ENCODE measurements around the gene RBM20.
"Not testable (repeated sequence)": the region's sequence is repeated elsewhere in the genome, so short reads cannot be mapped to it uniquely, and the experiment has no call there.

The RBM20 gene

DNA sequence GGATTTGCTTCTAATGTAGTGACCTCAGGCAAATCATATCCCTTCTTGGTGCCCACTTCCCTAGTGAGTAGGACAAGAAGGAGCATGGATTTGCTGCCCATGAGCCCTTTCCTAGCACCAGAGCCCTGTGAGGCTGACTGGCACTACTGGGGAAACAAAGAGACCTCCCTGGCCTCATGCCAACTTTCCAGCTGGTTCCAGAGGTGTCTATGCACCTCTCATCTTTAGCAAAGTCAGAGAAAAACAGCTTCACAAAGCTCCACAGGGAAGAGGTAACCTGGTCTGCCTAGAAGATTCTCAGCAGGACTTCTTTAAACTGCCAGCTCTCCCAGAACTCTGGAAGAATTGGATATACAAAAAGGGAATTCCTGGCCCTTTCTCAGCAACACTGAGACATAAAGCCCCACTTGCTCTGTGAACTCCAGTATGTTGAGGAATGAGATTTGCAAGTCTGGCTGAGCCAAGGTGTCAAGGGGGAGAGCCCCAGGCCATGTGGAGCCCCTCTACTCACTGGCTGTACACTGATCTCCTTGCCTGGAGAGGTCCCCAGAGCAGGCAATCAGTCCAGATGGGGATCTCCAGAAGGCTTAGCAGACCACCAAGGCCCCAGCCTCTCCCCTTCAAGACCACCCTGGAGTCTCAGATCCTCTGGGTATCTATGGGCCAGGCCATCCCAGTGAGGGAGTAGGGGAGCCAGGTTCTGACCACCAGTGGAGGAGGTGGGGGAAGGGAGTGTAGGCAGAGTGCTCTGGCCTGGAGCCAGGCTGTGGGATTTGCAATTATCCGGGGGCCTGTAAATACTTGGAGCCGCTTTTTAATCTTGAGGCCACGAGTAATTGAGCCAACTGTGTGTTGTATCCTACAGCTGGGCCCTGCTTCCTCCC lies 24.4 kb upstream of the RBM20 start:
- TF ChIP-seq, protein P1, sequence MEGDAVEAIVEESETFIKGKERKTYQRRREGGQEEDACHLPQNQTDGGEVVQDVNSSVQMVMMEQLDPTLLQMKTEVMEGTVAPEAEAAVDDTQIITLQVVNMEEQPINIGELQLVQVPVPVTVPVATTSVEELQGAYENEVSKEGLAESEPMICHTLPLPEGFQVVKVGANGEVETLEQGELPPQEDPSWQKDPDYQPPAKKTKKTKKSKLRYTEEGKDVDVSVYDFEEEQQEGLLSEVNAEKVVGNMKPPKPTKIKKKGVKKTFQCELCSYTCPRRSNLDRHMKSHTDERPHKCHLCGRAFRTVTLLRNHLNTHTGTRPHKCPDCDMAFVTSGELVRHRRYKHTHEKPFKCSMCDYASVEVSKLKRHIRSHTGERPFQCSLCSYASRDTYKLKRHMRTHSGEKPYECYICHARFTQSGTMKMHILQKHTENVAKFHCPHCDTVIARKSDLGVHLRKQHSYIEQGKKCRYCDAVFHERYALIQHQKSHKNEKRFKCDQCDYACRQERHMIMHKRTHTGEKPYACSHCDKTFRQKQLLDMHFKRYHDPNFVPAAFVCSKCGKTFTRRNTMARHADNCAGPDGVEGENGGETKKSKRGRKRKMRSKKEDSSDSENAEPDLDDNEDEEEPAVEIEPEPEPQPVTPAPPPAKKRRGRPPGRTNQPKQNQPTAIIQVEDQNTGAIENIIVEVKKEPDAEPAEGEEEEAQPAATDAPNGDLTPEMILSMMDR (IDR thresholded peaks at IDR 0.05; ENCODE audit: low read depth, low read length), result no peak
- H3K27me3 ChIP-seq (ENCODE audit: insufficient read depth, low read depth, severe bottlenecking), result no peaks in the 10 kb centered on the region
- H3K4me3 ChIP-seq (ENCODE audit: low read depth, low read length), result no peak overlapping the region
- peak; percentile 82 for DNase-seq
- no peaks in the 10 kb centered on the region for H3K36me3 ChIP-seq
- H3K27ac ChIP-seq, result 0 out of 2 replicates have a peak overlapping the region, but pooled peaks have one; percentile 5
- H3K9me3 ChIP-seq (ENCODE audit: severe bottlenecking), result peaks cover 3% of the 10 kb centered on the region

DNA sequence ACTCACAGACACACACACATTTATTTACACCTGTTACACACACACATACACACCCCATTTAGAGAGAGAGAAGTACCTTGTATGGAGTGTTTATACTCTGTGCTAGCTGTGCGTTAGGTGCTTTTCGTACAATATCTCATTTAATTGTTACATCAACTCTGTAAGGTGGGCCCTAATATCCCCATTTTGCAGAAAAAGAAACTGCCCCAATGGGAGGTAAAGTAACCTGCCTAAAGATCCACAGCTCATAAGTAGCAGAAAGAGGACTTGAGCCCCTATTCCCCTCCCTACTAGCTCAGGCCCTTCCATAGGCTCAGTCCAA lies 23.8 kb upstream of the RBM20 start:
- no peak overlapping the region for H3K27ac ChIP-seq
- H3K36me3 ChIP-seq, result no peaks in the 10 kb centered on the region
- H3K9me3 ChIP-seq (ENCODE audit: severe bottlenecking), result peaks cover 3% of the 10 kb centered on the region
- DNase-seq, result no peak
- H3K27me3 ChIP-seq (ENCODE audit: insufficient read depth, low read depth, severe bottlenecking), result no peaks in the 10 kb centered on the region
- TF ChIP-seq, protein P1 (IDR thresholded peaks at IDR 0.05; ENCODE audit: low read depth, low read length), result no peak
- H3K4me3 ChIP-seq (ENCODE audit: low read depth, low read length), result no peak overlapping the region

DNA sequence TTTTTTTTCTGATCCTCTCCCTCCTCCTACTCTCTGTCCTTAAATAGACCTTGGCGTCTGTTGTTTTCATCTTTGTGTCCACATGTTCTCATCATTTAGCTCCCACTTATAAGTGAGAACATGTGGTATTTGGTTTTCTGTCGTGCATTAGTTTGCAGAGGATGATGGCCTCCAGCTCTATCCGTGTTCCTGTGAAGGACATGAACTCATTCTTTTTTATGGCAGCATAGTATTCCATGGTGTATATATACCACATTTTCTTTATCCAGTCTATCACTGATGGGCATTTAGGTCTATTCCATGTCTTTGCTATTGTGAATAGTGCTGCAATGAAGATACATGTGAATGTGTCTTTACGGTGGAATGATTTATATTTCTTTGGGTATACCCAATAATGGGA lies 20.8 kb upstream of the RBM20 start:
- H3K27ac ChIP-seq; DNase-seq; H3K36me3 ChIP-seq; H3K4me3 ChIP-seq (ENCODE audit: low read depth, low read length); H3K27me3 ChIP-seq (ENCODE audit: insufficient read depth, low read depth, severe bottlenecking); H3K9me3 ChIP-seq (ENCODE audit: severe bottlenecking): not testable (repeated sequence)

DNA sequence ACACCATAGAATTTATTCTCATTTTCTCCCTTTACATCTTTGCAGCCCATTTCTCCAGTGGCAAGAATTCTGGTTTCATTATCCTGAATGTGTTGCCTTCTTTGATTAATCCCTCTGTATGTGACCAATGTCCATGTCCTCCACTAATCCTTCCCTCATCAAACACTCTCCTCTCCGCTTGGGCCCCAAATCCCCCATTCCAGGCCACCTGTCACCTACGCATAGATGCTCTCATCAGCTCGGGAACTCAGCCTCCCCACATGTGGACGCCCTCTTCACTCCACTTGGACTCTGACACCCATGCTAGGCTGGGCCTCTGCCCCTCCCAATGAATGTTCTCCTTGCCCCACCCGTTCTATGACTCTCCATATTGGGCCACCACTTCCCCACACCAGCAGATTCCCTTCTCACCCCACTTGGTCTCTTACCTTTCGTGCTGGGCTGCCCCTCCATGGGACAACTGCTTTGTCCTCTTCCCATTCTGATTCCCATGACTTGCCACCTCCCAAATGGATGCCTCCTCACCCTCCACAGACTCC lies 18.7 kb upstream of the RBM20 start:
- peaks cover 10% of the 10 kb centered on the region for H3K9me3 ChIP-seq (ENCODE audit: severe bottlenecking)
- peak overlapping the region; percentile 86 for H3K27ac ChIP-seq
- no peaks in the 10 kb centered on the region for H3K27me3 ChIP-seq (ENCODE audit: insufficient read depth, low read depth, severe bottlenecking)
- TF ChIP-seq, protein P1 (IDR thresholded peaks at IDR 0.05; ENCODE audit: low read depth, low read length), result 0 out of 2 replicates have a peak, but pooled peaks have one; percentile 2
- no peak overlapping the region for H3K4me3 ChIP-seq (ENCODE audit: low read depth, low read length)
- DNase-seq, result peak; percentile 94
- no peaks in the 10 kb centered on the region for H3K36me3 ChIP-seq

DNA sequence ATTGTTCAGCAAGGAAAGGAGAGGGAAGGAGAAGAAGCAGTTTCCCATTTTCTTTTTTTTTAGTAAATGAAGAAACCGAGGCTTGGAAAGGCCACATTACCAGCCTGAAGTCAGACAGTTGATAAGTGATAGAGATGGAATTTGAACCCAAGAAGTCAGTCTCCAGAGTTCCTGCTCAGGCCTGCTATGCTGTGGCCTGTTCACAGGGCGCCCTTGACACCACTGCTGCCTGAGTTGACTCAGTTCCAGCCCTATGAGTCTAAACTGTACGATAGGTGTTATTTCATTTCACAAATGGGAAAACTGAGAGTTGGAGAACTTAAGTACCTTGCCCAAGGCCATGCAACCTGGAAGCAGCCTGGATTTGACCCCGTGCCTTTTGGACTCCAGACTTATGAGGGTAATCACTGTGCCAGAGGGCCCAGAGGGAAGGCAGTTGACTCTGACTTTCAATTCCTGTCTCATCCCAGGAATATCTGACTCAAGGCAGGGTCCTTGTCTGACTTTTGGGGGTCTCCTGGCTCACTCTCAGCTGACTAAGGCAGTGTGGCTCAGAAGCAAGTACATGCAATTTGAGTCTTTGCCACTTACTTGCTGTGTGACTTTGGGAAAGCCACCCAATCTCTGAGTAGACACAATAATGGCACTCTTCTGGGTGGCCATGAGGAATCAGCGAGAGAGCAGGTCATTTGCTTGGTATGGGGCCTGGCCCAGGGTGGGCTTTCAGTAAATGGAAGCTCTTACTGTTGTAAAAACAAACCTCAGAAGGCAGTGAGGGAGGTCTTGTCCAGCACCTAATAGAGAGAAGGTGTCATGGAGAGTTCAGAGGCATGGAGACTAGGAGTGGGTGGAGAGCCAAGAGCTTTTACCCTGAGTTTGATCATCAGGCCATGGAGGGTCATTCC lies 17.9 kb upstream of the RBM20 start:
- Histone ChIP-seq H3K27ac (peak overlapping the region; percentile 86), H3K9me3 (ENCODE audit: severe bottlenecking) (peaks cover 10% of the 10 kb centered on the region), H3K27me3 (ENCODE audit: insufficient read depth, low read depth, severe bottlenecking) (no peaks in the 10 kb centered on the region), H3K36me3 (no peaks in the 10 kb centered on the region), H3K4me3 (ENCODE audit: low read depth, low read length) (no peak overlapping the region)
- DNase-seq, result no peak
- TF ChIP-seq, protein P1 (IDR thresholded peaks at IDR 0.05; ENCODE audit: low read depth, low read length), result no peak

DNA sequence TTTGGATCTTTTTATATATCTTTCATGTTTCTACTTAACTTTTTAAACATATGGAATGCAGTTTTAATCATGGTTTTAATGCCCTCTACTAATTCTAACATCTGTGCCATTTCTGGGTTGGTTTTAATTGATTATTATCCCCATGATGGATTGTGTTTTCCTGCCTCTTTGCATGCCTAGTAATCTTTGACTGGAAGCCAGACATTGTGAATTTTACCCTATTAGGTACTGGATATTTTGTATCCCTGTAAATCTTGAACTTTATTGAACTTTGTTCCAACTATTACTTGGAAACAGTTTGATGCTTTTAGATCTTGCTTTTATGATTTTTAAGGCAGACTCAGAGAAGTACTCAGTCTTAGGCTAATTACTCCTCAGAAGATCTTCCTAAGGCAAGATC lies 16.0 kb upstream of the RBM20 start:
- TF ChIP-seq, protein P1 (IDR thresholded peaks at IDR 0.05; ENCODE audit: low read depth, low read length), result no peak
- no peaks in the 10 kb centered on the region for H3K27me3 ChIP-seq (ENCODE audit: insufficient read depth, low read depth, severe bottlenecking)
- peaks cover 10% of the 10 kb centered on the region for H3K9me3 ChIP-seq (ENCODE audit: severe bottlenecking)
- H3K27ac ChIP-seq, result no peak overlapping the region
- H3K4me3 ChIP-seq (ENCODE audit: low read depth, low read length), result no peak overlapping the region
- H3K36me3 ChIP-seq, result no peaks in the 10 kb centered on the region
- DNase-seq, result no peak

Data from WERI-Rb-1 (cell line).